ENCODE results near the gene AMH.

AMH gene

DNA sequence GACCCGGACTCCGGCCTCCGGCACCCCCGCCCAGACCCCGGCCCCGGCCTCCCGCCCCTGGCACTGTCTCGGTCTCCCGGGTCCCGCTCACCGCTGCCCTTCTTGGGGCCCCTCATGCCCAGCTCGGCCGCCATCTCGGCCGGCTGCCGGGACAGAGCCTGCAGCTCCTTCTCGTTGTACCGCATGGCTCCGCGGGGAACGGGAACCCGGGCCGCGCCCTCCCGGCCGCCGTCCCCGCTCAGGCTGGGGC, 13.1 kb upstream of the AMH start:
- intact Hi-C loops (cut with micrococcal nuclease), result loop anchor here (1.0 to 5.0 kb wide), 3 partner anchors 37 to 85 kb away; partner anchors contain the start of gene AP3D1
- H3K27ac Mint-ChIP-seq, result peak overlapping the region; percentile 98
- no peaks in the 10 kb centered on the region for H3K27me3 Mint-ChIP-seq
- H3K9me3 Mint-ChIP-seq, result no peaks in the 10 kb centered on the region
- peaks cover 83% of the 10 kb centered on the region for H3K36me3 Mint-ChIP-seq (ENCODE audit: low read depth)
- peaks cover 78% of the 10 kb centered on the region for H3K4me1 Mint-ChIP-seq (ENCODE audit: low read depth)
- peak overlapping the region; percentile 94 for H3K4me3 Mint-ChIP-seq

DNA sequence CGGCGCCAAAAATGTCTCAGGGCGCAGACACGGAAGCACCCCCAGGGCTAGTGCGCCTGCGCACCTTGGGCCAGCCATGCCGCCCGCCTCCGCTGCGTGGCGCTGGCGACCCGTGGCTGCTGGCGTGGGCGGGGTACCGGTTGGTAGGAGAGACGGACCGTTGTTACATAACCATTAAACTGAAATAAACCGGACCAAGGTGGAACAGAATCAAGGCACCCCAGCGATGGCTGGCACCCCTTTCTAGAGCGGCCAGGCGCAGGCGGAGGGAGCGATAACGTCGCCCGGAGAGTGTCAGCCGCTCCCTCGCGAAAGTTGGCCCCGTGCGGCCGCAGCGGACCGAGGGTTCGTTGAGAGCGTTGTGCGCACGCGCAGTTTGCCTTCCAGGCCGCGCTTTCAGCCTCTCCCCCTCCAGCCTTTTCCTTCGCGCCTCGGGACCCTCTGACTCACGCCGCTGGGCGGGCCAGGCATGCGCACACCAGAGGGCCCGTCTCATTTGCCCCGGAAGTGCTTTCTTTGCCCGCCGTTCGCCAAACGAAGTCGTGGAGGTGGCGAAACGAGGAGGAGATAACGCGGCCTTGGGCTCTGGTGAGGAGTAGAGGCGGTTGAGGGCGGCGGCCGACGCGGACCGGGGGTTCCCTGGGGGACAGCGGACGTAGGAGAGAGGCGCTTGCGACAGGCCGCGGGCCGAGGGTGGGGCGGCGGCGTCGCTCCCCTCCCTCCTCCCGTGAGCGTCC, 12.6 kb upstream of the AMH start, which contains the start of the genes PLEKHJ1 and SF3A2:
Gene PLEKHJ1, minus strand, starts transcription at position 16 of the 737 bp plus-strand sequence. CDS start 81 bp downstream, outside the sequence.
Gene SF3A2, plus strand, starts transcription at position 511 of the 737 bp plus-strand sequence. CDS start 6,595 bp downstream, outside the sequence.
- Mint-ChIP-seq H3K27ac (peak within 1 kb of the TSS; percentile 98), H3K9me3 (no peaks in the 10 kb centered on the region), H3K27me3 (no peaks in the 10 kb centered on the region), H3K36me3 (ENCODE audit: low read depth) (peaks cover 83% of the 10 kb centered on the region), H3K4me1 (ENCODE audit: low read depth) (peaks cover 78% of the 10 kb centered on the region), H3K4me3 (peak within 1 kb of the TSS; percentile 94)
- intact Hi-C loops (cut with micrococcal nuclease), result loop anchor here (1.0 to 5.0 kb wide), 3 partner anchors 37 to 85 kb away; partner anchors contain the start of gene AP3D1

DNA sequence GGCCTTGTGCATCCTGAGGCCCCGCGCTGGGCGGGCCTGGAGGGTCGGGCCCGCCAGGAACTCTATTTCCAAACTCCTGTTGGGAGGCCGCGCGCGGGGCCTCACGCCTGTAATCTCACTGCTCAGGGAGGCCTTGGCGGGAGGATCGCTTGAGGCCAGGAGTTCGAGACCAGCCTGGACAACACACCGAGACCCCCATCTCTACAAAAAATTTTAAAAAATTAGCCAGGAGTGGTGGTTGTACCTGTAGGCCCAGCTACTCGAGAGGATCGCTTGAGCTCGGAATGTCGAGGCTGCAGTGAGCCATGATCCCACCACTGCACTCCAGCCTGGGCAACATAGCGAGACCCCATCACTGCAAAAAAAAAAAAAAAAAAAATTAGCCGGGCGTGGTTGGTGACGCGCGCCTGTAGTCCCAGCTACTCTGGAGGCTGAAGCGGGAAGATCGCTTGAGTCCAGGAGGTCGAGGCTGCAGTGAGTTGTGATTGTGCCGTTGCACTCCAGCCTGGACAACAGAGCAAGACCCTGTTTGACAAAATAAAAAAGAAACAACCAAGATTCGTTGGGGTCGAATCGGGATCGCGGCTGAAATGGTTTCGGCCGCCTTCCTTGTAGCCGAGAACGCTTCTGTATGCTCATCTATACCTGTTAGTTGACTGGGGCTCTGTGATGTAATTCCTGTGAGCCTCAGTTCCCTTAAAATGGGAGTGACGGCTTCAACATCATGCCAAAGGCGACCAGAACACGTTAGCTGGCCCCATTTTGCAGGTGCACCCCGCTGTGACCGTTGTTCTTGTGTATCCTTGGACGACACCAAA, 11.9 kb upstream of the AMH start:
- peaks cover 81% of the 10 kb centered on the region for H3K36me3 Mint-ChIP-seq (ENCODE audit: low read depth)

DNA sequence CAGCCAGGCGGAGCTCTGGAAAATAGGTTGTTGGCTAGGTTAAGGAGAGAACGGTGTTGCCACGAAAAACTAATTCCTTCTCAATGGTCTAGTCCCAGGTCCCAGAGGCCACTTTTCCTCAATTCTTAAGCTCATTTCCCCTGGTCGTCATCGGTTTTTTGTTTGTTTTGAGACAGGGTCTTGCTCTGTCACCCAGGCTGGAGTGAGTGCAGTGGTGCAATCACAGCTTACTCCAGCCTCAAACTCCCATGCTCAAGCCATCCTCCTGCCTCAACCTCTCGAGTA, 11.3 kb upstream of the AMH start:
- Mint-ChIP-seq H3K36me3 (ENCODE audit: low read depth) (peaks cover 81% of the 10 kb centered on the region), H3K4me3 (peak overlapping the region; percentile 94)
- intact Hi-C loops (cut with micrococcal nuclease), result loop anchor here (5.0 kb wide), 1 partner anchor 79 kb away; no protein-coding TSS in a partner anchor

More for the DNA sequence above, 11.9 kb upstream of the AMH start:
- H3K4me3 Mint-ChIP-seq, result peak overlapping the region; percentile 94
- intact Hi-C loops (cut with micrococcal nuclease), result loop anchor here (5.0 kb wide), 1 partner anchor 80 kb away; no protein-coding TSS in a partner anchor
- peak overlapping the region; percentile 98 for H3K27ac Mint-ChIP-seq
- peaks cover 76% of the 10 kb centered on the region for H3K4me1 Mint-ChIP-seq (ENCODE audit: low read depth)
- H3K27me3 Mint-ChIP-seq, result no peaks in the 10 kb centered on the region
- H3K9me3 Mint-ChIP-seq, result no peaks in the 10 kb centered on the region

DNA sequence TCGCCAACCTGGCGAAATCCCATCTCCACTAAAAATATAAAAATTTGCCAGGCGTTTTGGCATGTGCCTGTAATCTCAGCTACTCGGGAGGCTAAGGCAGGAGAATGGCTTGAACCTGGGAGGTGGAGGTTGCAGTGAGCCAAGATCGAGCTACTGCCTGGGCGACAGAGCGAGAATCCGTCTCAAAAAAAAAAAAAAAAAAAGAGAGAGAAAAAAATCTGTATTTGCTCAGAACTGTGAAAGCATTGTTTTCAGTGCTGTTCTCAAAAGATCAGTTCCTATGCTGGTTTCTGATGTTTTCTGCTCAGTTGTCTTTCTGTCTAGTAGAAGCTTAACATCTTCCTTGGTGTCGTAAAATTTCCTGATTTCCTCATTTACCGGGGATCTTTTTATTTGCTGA, 9.9 kb upstream of the AMH start:
- Mint-ChIP-seq H3K27ac (peak overlapping the region; percentile 98), H3K27me3 (no peaks in the 10 kb centered on the region), H3K4me1 (ENCODE audit: low read depth) (peaks cover 71% of the 10 kb centered on the region), H3K4me3 (peak overlapping the region; percentile 94), H3K9me3 (no peaks in the 10 kb centered on the region), H3K36me3 (ENCODE audit: low read depth) (peaks cover 81% of the 10 kb centered on the region)
- intact Hi-C loops (cut with micrococcal nuclease), result loop anchor here (5.0 kb wide), 1 partner anchor 78 kb away; no protein-coding TSS in a partner anchor

More for the DNA sequence above, 11.3 kb upstream of the AMH start:
- Mint-ChIP-seq H3K9me3 (no peaks in the 10 kb centered on the region), H3K27me3 (no peaks in the 10 kb centered on the region), H3K27ac (peak overlapping the region; percentile 98), H3K4me1 (ENCODE audit: low read depth) (peaks cover 76% of the 10 kb centered on the region)

DNA sequence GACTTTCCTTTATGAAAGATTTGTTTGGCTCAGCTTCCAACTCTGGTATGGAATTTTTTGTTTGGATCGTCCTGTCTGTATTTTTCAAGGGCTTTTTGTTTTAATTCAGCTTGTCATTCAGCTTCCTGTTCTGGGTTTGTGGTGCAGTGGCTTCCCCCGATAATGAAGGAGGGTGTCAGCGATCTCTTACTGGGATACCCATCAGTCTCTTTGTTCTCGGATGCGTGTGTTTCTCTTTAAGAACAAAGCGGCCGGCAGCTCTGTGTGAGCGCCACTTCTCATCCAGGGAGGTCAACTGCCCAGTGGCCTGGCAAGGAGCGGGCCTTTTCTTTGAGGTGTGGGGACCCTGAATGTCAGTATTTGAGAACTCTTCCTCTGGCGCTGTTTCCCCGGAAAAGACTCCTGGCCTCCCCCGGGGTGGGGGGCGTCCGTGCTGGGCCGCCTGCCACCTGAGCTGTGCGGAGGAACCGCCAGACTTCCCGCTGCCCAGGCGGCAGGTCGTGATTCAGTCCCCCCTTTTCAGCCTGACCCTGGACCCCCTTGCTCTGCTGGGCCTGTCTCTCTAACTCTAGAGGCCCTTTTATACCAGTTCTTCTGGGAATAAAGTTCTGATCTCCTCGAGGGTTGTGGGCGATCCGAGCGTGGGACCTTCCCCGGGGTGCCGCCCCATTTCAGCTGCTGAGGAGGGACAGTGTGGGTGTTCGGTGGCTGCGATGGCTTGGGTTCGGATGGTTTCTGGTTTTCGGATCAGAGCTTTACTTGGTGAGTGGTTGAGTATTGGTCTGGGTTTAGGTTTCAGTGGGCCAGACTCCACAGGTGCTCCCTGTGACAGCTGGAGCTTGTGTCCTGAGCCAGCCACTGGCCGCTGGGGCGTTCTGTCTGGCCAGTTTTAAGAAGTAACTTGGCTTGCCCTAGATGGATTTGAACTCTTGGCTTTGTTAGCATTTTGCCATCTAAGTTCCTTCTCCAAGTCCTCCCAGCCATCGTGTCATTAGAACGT, 9.1 kb upstream of the AMH start:
- H3K4me3 Mint-ChIP-seq, result peak overlapping the region; percentile 94
- no peaks in the 10 kb centered on the region for H3K9me3 Mint-ChIP-seq
- peak overlapping the region; percentile 98 for H3K27ac Mint-ChIP-seq
- H3K4me1 Mint-ChIP-seq (ENCODE audit: low read depth), result peaks cover 62% of the 10 kb centered on the region
- H3K36me3 Mint-ChIP-seq (ENCODE audit: low read depth), result peaks cover 82% of the 10 kb centered on the region
- intact Hi-C loops (cut with micrococcal nuclease), result loop anchor here (5.0 kb wide), 1 partner anchor 77 kb away; no protein-coding TSS in a partner anchor
- no peaks in the 10 kb centered on the region for H3K27me3 Mint-ChIP-seq

DNA sequence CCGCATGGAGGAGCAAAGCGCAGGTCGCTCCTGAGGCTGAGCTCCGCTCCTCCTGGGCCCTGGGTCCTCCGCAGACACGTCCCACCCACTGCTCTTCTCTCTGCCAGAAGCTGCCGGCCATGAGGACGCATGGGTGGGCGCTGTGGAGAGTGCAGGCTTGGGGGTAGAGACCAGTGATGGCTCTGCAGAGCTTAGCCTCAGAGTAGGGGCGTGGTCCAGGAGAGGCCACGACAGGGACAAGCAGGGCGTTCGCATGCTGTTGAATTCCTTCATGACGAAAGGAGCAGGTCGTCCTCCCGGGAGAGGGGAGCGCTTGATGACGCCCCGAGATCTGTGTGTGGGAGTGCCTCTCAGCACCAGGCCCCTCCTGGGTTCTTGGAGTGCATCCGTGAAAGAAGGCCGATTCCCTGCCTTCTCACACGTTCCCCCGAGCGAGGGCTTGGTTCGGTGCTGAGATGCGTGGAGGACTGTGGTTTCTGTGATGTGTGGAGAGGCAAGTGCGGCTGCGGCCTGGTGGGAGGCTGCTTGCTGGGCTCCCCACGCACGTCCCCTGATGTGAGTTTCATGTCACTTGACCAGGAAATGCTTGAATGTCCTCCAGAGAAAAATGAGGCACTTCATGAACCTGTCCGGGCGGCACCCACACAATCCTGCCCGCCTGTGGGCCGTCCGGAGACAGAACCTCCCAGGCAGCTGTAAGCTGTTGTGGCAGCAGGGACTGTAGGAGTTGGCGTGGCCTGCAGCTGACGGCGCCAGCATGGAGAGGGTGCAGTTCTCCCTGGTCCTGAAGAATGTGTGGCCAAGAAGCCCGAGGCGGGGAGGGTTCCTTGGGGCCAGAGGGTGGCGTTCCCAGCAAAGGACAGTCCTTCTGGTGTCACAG, 8.0 kb upstream of the AMH start:
- Mint-ChIP-seq H3K27ac (no peak overlapping the region), H3K9me3 (no peaks in the 10 kb centered on the region), H3K27me3 (no peaks in the 10 kb centered on the region), H3K36me3 (ENCODE audit: low read depth) (peaks cover 82% of the 10 kb centered on the region), H3K4me1 (ENCODE audit: low read depth) (peaks cover 56% of the 10 kb centered on the region), H3K4me3 (no peak overlapping the region)
- intact Hi-C loops (cut with micrococcal nuclease), result no loop called here

DNA sequence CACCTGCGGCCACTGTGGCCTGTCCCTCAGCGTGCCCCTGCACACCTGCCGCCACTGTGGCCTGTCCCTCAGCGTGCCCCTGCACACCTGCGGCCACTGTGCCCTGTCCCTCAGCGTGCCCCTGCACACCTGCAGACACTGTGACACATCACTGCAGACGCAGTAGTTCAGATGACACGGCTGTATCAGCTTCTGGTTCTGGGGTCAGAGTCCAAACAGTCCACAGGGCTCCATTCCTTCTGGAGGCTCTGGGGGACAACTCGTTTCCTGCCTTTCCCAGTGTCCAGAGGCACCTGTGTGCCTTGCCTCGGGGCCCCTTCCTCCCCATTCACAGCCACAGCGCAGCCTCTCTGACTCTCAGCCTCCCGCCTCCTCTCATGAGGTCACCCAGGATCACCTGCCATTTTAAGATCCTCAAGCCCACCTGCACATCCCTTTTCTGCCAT, 7.0 kb upstream of the AMH start:
- Mint-ChIP-seq H3K9me3 (no peaks in the 10 kb centered on the region), H3K4me1 (ENCODE audit: low read depth) (peaks cover 53% of the 10 kb centered on the region), H3K27me3 (no peaks in the 10 kb centered on the region), H3K27ac (peak overlapping the region; percentile 41), H3K36me3 (ENCODE audit: low read depth) (peaks cover 83% of the 10 kb centered on the region), H3K4me3 (no peak overlapping the region)
- intact Hi-C loops (cut with micrococcal nuclease), result no loop called here

DNA sequence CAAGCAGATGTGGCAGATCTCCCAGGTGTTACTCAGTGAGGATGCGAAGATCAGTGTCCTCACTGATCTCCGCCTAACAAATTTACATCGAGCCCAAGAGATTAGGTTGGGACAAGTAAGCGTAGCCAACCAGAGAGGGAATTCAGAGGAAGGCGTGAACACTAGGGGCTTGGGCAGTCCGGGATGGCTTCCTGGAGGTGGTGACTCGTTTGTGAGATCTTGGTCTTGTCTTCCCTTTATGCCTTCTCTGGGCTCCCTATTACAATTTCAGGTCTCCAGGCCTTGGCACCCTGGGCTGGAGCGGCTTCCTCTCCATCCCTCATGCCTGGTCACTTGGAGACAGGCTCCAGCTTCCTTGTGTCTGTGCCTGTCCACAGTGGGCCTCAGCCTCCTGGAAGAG, 6.3 kb upstream of the AMH start:
- H3K27ac Mint-ChIP-seq, result peak overlapping the region; percentile 41
- intact Hi-C loops (cut with micrococcal nuclease), result no loop called here
- H3K27me3 Mint-ChIP-seq, result peaks cover 4% of the 10 kb centered on the region
- H3K4me3 Mint-ChIP-seq, result no peak overlapping the region
- peaks cover 47% of the 10 kb centered on the region for H3K4me1 Mint-ChIP-seq (ENCODE audit: low read depth)
- no peaks in the 10 kb centered on the region for H3K9me3 Mint-ChIP-seq
- H3K36me3 Mint-ChIP-seq (ENCODE audit: low read depth), result peaks cover 87% of the 10 kb centered on the region

DNA sequence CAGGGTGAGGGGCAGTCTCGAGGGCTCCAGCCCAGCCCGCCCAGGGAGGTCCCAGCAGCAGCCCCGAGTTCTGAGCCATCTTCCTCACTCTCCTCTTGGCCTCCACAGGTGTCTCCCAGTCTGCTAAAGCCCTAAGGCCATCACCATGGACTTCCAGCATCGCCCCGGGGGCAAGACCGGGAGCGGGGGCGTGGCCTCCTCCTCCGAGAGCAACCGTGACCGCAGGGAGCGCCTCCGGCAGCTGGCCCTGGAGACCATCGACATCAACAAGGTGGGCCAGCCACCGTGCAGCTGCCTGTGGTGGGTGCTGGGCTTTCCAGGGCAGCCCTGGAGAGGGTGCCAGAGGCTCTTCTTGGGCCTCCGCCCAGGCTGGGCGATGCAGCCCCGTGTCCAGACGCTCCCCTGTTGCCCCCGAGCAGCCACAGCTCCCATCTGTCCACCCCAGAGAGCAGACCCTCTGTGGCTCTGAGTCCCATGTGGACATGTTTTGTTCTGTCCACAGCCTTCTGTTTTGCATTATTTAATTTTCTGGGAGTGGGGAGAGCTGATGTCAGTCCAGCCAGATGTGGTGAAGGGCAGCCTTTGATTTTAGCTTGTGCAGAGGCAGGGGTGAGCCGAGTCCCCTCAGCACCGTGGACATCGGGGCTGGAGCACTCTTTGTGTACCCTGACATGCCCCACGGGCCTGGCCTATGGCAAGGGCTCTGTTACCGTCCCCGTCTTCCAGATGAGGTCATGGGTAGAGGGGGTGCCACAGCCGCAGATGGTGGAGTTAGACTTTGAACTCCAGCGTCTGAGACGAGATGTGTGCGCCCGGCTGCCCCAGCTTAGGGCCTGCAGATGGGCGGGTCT, 5.6 kb upstream of the AMH start:
- peaks cover 8% of the 10 kb centered on the region for H3K27me3 Mint-ChIP-seq
- no peaks in the 10 kb centered on the region for H3K9me3 Mint-ChIP-seq
- intact Hi-C loops (cut with micrococcal nuclease), result no loop called here
- H3K27ac Mint-ChIP-seq, result no peak overlapping the region
- H3K36me3 Mint-ChIP-seq (ENCODE audit: low read depth), result peaks cover 87% of the 10 kb centered on the region
- no peak overlapping the region for H3K4me3 Mint-ChIP-seq
- H3K4me1 Mint-ChIP-seq (ENCODE audit: low read depth), result peaks cover 41% of the 10 kb centered on the region

DNA sequence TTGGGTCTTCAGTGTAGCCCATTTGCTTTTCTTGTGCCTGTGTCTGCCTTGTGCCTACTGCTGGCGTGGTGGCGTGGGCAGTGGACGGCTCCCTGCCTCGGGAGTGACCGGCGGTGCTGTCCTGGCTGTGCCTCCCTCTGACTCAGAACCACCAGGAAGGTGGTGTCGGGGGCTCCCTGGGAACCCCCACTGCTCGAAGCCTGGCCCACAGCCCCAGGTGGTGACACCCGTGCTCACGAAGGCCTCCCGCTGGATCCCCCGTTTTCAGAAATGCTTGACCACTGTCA, 5.1 kb upstream of the AMH start:
- H3K27me3 Mint-ChIP-seq, result peaks cover 14% of the 10 kb centered on the region
- H3K36me3 Mint-ChIP-seq (ENCODE audit: low read depth), result peaks cover 88% of the 10 kb centered on the region
- peaks cover 35% of the 10 kb centered on the region for H3K4me1 Mint-ChIP-seq (ENCODE audit: low read depth)
- no peaks in the 10 kb centered on the region for H3K9me3 Mint-ChIP-seq
- H3K4me3 Mint-ChIP-seq, result no peak overlapping the region
- intact Hi-C loops (cut with micrococcal nuclease), result no loop called here
- H3K27ac Mint-ChIP-seq, result no peak overlapping the region

DNA sequence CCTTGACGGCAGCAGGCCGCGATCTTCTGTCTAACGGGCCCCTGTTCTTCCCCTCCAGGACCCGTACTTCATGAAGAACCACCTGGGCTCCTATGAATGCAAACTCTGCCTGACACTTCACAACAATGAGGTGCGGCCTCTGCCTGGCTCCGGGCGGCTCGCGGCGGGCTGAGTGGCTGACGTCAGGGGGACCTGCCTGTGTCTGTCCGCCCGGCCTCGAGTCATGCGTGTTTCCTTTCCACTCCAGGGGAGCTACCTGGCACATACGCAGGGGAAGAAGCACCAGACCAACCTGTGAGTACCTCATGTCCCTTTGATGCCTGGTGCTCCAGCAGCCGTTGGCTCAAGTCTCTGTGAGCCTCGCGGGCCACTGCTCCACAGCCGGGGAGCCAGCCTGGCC, 4.6 kb upstream of the AMH start:
- Mint-ChIP-seq H3K36me3 (ENCODE audit: low read depth) (peaks cover 90% of the 10 kb centered on the region), H3K4me3 (no peak overlapping the region), H3K27ac (no peak overlapping the region), H3K4me1 (ENCODE audit: low read depth) (peaks cover 31% of the 10 kb centered on the region), H3K27me3 (peaks cover 18% of the 10 kb centered on the region), H3K9me3 (no peaks in the 10 kb centered on the region)
- intact Hi-C loops (cut with micrococcal nuclease), result no loop called here
